ENCODE data around the gene HADHB.

Gene HADHB

DNA sequence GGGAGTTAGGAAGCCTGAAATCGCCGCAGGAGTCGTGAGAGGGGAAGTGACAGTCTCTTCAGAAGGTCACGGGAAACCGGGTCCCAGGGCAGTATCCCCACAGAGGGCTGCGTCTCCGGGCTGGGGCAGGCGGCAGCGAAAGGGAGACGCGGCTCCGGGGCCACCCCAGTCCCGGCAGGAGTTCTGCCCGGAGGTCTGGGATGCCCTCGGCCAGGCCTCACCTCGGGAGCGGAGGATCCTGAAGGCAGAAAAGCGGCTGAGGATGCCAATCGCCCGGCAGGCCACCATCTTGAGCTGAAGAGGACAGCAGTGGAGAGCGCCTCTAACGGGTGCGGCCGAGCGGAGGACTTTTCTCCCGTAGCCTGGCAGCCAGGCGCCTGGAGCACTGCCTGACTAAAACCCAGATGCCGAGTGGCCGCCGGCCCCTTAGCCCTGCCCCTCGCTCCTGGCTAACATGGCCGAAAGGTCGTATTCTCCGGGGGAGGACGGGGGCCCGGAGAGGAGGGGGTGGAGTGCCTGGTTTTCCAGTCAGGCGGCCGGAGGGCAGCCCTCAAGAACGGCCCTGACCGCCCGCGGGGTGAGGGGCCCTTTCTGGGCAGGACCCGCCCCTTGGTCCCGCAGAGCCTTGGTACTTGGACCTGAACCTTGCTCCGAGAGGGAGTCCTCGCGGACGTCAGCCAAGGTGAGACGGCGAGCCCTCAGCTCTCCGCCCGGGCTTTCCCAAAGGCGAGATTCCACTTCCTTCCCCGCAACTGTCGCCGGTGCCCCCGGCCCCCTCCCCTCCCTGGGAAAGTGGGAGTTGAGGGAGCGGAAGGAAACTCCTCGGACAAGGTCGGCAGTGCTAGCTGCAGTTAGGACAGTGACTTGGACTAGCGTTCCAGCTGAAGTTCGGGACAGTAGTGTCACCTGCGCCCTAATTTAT, at the start of gene HADHB, which contains the start of gene HADHA:
HADHB (plus strand) TSS at position 631 of the 922 bp plus-strand sequence. CDS start 9,316 bp downstream, outside the sequence.
HADHA (minus strand) TSS at position 324 of the 922 bp plus-strand sequence; CDS start at position 288, 36 bp downstream.
- peak; percentile 92 for DNase-seq

- DNase-seq, result no peak
These were observed 49.4 kb upstream of the HADHB start for GRCh38 chr2:26195040-26195984.

DNA sequence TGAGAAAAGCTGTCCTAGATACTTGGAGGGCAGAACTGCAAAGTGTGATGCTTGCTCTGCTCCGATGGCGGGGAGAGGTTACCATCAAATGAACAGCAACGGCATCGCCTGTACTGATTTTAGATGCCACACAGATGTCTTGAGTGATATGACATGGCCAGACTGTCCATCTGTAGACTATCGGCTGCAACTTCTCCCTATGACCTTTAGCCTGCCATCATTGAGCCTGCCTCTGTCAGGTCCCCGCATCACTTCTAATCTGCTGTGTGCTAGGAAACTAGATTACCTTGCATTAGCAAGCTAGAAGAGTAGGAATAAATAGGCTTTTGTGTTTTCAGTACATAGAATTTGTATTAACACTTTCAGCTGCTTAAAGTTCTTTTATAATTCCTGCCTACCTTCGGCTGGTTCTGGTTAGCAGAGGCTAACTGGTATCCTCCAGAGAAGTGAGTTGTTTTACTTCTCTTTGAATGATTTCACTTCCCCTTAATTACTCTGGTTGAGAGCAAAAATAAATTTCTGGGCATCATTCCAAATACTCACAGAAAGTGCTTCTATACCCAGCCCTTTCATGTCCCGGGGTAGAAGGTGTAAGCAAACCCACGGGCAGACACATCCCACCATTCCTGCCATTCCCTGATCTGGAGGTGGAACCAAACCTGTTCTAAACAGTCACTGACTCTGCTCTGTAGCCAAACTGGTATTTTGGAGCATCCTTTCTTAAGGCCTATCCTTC, 47.9 kb upstream of the HADHB start:
- no peak for DNase-seq

DNA sequence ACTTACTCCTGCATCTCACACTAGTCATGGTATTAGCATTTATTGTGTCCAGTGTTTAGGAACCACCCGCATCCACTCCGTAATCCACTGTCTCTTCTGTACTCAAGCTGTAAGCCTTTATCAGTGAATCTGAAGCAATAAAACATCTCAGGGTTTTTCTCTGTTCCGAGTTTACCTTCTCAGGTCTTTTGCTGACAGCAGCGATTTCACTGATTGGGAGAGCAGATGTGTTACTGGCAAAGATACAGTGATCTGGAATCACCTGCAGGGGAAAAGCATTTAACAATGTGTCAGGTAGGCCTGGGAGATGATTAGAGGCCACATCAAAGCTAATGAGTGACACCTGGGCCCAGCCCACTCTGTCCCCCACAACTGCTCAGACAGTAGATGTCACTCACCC, 47.2 kb upstream of the HADHB start:
- DNase-seq, result no peak

DNA sequence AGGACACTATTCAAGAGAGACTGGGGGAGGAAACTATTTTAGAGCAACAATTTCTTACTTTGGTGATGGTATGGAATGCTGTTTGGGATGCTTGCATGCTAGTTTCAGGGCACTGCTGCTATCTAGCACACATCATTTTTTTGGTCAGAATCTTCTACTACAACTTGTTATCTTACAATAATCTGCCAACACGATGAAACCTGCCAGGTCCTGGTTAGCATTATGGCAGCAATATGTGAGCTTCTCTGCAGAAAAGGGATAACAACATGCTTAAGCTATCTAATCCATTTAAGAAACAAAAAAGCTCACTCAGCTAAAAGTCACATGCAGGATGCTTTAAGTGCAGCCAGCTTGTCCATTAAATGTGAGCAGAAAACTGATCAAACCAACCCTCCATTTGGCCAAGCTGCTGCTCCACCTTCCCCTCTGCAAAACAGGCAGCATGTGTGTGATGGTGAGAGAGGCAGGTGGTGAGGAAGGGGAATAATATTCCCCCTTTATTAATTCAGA, 41.7 kb upstream of the HADHB start:
- DNase-seq, result no peak

DNA sequence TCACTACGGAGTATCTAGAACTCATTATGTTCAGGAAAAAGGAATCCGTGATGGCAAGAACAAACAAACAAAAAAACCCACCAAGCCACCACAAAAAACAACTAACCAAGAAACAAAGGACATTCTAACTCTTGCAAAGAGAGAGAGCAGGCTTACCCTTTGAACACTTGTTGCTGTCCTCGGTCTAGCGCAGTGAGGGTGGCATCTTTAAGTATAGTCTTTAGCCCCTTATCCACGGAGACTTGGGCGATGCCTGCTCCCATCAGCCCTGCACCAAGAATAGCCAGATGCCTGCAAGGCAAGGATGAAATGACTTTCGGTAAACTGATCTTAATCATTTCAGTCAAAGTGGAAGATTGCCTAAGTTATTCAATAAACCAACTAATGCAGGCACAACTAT, 40.8 kb upstream of the HADHB start:
- no peak for DNase-seq

GRCh38 chr2:26212011-26212410, 32.7 kb upstream of the HADHB start:
- no peak for DNase-seq

DNA sequence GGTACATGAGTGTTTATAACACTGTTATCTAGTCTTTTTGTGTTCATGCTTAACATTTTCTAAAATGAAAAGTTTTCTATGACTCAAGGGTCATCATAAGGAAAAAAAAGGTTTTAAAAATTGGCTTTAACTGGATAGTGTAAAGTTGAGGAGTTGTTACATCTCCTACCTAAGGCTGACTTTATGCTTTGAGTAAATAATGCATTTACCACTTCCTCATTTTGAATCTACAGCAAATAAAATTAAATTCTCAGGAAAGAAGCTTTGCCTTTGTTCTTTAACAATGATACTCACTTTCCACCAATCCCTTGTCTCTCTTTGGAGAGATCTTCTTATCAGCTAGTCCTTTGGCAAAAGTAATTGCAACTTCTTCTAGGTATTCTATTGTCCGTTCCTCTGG, 30.0 kb upstream of the HADHB start:
- no peak for DNase-seq

- DNase-seq, result no peak
These were observed 28.9 kb upstream of the HADHB start for GRCh38 chr2:26215833-26216232.

GRCh38 chr2:26216587-26216986, 28.2 kb upstream of the HADHB start:
- DNase-seq, result no peak

- no peak for DNase-seq
These were observed 27.0 kb upstream of the HADHB start for GRCh38 chr2:26217720-26218119.

DNA sequence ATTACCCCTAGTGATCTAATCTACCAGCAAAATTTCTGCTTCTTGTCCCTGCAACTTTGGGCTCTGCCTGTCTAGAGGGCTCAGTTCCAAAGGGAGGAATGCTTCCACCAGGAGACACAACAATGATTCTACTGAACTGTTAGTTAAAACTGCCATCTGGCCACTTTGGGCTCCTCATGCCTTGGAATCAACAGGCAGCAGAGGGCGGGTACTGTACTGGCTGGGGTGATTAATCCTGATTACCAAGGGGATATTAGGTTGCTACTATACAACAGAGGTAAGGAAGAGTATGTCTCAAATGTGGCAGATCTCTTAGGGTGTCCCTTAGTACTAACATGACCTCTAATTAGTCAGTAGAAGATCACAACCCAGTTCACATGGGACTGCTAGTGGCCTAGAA, 21.7 kb upstream of the HADHB start:
- no peak for DNase-seq

GRCh38 chr2:26224095-26224494, 20.6 kb upstream of the HADHB start:
- no peak for DNase-seq

DNA sequence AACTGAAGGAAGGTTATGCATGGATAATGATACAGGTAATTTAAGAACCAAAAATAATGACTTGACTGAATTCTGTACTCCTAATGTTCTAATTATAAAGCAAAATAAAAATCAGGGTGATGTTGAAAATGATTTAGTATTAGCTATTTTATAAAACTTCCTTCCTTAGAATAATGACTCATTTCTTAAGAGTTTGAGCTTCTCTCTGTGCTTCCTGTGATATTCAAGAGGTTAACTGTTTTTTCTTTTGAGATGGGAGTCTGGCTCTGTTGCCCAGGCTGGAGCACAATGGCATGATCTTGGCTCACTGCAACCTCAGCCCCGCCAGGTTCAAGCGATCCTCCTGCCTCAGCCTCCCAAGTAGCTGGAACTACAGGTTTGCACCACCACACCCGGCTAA, 15.1 kb upstream of the HADHB start:
- DNase-seq, result no peak

GRCh38 chr2:26230806-26231205, 13.9 kb upstream of the HADHB start:
- DNase-seq, result no peak

GRCh38 chr2:26235089-26235488, 9.7 kb upstream of the HADHB start:
- no peak for DNase-seq

- no peak for DNase-seq
These were observed 6.9 kb upstream of the HADHB start for GRCh38 chr2:26237868-26238267.

GRCh38 chr2:26238311-26238958, 6.3 kb upstream of the HADHB start:
- DNase-seq, result no peak

- DNase-seq, result no peak
These were observed 2.8 kb upstream of the HADHB start for GRCh38 chr2:26241928-26242436.

GRCh38 chr2:26243470-26244308, 1.1 kb upstream of the HADHB start:
- DNase-seq, result no peak

GRCh38 chr2:26245231-26245732, 543 bp downstream of the HADHB start:
- no peak for DNase-seq

Measured in activated T-cell treated with anti-CD3 and anti-CD28 coated beads, Interleukin-2, amount 50 U/mL, for 1 hour (primary cell).